Chondrocyte (in vitro differentiated cells): ENCODE results near the gene DDX10. TPM values are rescaled to one million over a fixed set of nuclear protein-coding genes. Genes with fewer than 3 reads are reported as not detected.

Experiments used
- DNase-seq: peaks from one replicate; pipeline ENCODE4 v3.0.0; 2021; ENCODE audit warnings: mixed read lengths, low spot score
- H3K27ac Mint-ChIP-seq: one replicate; pipeline ENCODE4 v1.8.0; 2021; ENCODE audit warnings: mild to moderate bottlenecking, moderate library complexity, mixed read lengths; ENCODE audit not compliant: unreplicated experiment
- H3K27me3 Mint-ChIP-seq: 2 replicates; pipeline ENCODE4 v1.8.0; 2021; ENCODE audit warnings: low read depth, mixed read lengths
- H3K36me3 Mint-ChIP-seq: 2 replicates; pipeline ENCODE4 v1.8.0; 2021; ENCODE audit warnings: low read depth, mixed read lengths
- H3K4me1 Mint-ChIP-seq: 2 replicates; pipeline ENCODE4 v1.8.0; 2021; ENCODE audit warnings: low read depth, mild to moderate bottlenecking, mixed read lengths
- H3K4me3 Mint-ChIP-seq: one replicate; pipeline ENCODE4 v1.8.0; 2021; ENCODE audit warnings: mild to moderate bottlenecking, moderate library complexity, mixed read lengths; ENCODE audit not compliant: unreplicated experiment
- H3K9me3 Mint-ChIP-seq: 2 replicates; pipeline ENCODE4 v1.8.0; 2021; ENCODE audit warnings: low read depth, mixed read lengths
- total RNA-seq: library from RNA; stranded (reverse); gene quantifications from 3 replicates; pipeline ENCODE4 v1.2.1, GENCODE V29; 2021
- TF ChIP-seq, protein P1 (sequence below): fragments of 200-600 bp; sonication (generic); IDR thresholded peaks from 2 replicates; pipeline ENCODE4 v1.5.0; 2021; ENCODE audit warnings: antibody characterized with exemption, mild to moderate bottlenecking, moderate library complexity

The DDX10 gene
- total RNA-seq, 1 donor from 2014 or later = 25.3 TPM

GRCh38 chr11:108943853-108944252, 279.0 kb downstream of the DDX10 start:
- Mint-ChIP-seq H3K27me3 (no peaks in the 10 kb centered on the region), H3K9me3 (peaks cover 12% of the 10 kb centered on the region), H3K4me3 (no peak overlapping the region), H3K4me1 (peaks cover 4% of the 10 kb centered on the region), H3K36me3 (peaks cover 29% of the 10 kb centered on the region), H3K27ac (no peak overlapping the region)
- no peak for DNase-seq
- TF ChIP-seq, protein P1, sequence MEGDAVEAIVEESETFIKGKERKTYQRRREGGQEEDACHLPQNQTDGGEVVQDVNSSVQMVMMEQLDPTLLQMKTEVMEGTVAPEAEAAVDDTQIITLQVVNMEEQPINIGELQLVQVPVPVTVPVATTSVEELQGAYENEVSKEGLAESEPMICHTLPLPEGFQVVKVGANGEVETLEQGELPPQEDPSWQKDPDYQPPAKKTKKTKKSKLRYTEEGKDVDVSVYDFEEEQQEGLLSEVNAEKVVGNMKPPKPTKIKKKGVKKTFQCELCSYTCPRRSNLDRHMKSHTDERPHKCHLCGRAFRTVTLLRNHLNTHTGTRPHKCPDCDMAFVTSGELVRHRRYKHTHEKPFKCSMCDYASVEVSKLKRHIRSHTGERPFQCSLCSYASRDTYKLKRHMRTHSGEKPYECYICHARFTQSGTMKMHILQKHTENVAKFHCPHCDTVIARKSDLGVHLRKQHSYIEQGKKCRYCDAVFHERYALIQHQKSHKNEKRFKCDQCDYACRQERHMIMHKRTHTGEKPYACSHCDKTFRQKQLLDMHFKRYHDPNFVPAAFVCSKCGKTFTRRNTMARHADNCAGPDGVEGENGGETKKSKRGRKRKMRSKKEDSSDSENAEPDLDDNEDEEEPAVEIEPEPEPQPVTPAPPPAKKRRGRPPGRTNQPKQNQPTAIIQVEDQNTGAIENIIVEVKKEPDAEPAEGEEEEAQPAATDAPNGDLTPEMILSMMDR = no peak

- Mint-ChIP-seq H3K27ac (no peak overlapping the region), H3K27me3 (no peaks in the 10 kb centered on the region), H3K4me3 (no peak overlapping the region), H3K9me3 (peaks cover 15% of the 10 kb centered on the region), H3K4me1 (peaks cover 4% of the 10 kb centered on the region), H3K36me3 (peaks cover 32% of the 10 kb centered on the region)
- DNase-seq = no peak
- TF ChIP-seq, protein P1 = no peak
These were observed 279.8 kb downstream of the DDX10 start for GRCh38 chr11:108944471-108945178.

DNA sequence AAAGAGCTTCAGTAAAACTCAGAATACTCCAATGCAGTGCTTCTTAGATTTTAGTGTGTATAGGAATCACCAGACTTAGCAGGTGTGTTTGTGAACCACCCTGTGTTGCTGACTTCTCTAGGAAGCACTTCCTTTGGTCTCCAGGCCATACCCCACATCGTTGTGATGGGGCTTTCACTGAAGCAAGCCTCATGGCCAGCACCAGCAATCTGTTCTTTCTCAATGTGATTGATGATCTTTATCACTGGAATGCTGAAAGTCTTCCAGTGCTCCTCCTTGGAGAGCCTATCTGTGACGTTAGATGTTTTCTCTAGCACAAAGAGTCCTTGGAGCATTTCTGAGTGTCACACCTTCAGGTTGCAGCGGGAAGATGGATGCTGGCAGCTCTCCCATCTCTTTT, 280.5 kb downstream of the DDX10 start:
- Mint-ChIP-seq H3K27ac (no peak overlapping the region), H3K4me3 (no peak overlapping the region), H3K27me3 (no peaks in the 10 kb centered on the region), H3K4me1 (peaks cover 4% of the 10 kb centered on the region), H3K36me3 (peaks cover 29% of the 10 kb centered on the region), H3K9me3 (peaks cover 15% of the 10 kb centered on the region)
- TF ChIP-seq, protein P1 = no peak
- DNase-seq = no peak

GRCh38 chr11:108947654-108948570, 283.0 kb downstream of the DDX10 start:
- no peak for DNase-seq
- Mint-ChIP-seq H3K9me3 (peaks cover 15% of the 10 kb centered on the region), H3K4me3 (no peak overlapping the region)

More at GRCh38 chr11:108947654-108948570, 283.0 kb downstream of the DDX10 start:
- TF ChIP-seq, protein P1 = no peak
- H3K27ac Mint-ChIP-seq = no peak overlapping the region
- H3K4me1 Mint-ChIP-seq = peaks cover 4% of the 10 kb centered on the region
- peaks cover 14% of the 10 kb centered on the region for H3K36me3 Mint-ChIP-seq
- H3K27me3 Mint-ChIP-seq = no peaks in the 10 kb centered on the region
